Neural progenitor cell (in vitro differentiated cells): ENCODE results near the gene PROS1.

ENCODE experiments used
- EZH2 ChIP-seq: fragments of 200-600 bp; sonication (generic); IDR thresholded peaks from 2 replicates; pipeline ENCODE4 v1.6.1; 2017; ENCODE audit warnings: antibody characterized with exemption, mild to moderate bottlenecking, moderate library complexity
- TF ChIP-seq, protein P1 (sequence below): fragments of 200-600 bp; sonication (generic); IDR thresholded peaks from 2 replicates; pipeline ENCODE4 v1.5.1; 2017; ENCODE audit warnings: antibody characterized with exemption, mild to moderate bottlenecking

DNA sequence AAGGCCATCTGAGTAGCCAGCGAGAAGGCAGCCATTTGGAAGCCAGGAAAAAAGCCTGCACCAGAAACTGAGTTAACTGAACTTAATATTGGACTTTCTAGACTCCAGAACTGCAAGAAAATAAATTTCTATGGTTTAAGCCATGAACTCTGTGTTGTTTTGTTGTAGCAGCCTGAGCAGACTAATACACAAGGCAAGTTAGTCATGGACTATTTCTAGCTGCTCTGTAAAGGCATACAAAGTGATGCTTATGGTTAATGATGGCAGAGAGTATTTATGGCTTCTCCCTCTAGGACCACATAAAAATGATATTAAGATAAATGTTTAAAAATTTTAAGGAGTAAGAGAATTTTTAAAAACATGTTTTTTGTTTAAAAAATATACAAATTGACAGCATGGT lies 37.1 kb downstream of the PROS1 start:
- TF ChIP-seq, protein P1, sequence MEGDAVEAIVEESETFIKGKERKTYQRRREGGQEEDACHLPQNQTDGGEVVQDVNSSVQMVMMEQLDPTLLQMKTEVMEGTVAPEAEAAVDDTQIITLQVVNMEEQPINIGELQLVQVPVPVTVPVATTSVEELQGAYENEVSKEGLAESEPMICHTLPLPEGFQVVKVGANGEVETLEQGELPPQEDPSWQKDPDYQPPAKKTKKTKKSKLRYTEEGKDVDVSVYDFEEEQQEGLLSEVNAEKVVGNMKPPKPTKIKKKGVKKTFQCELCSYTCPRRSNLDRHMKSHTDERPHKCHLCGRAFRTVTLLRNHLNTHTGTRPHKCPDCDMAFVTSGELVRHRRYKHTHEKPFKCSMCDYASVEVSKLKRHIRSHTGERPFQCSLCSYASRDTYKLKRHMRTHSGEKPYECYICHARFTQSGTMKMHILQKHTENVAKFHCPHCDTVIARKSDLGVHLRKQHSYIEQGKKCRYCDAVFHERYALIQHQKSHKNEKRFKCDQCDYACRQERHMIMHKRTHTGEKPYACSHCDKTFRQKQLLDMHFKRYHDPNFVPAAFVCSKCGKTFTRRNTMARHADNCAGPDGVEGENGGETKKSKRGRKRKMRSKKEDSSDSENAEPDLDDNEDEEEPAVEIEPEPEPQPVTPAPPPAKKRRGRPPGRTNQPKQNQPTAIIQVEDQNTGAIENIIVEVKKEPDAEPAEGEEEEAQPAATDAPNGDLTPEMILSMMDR, result no peak
- no peak for TF ChIP-seq EZH2
